ENCODE results near the gene EIF2AK3. TPM values are rescaled to one million over a fixed set of nuclear protein-coding genes. Genes with fewer than 3 reads are reported as not detected.

EIF2AK3 gene
- total and polyA plus RNA-seq, 2 donors (not counting 1 experiment from before 2014, with no cell fraction given) = 40.2 to 57.9 TPM

- intact Hi-C loops (cut with micrococcal nuclease) = no loop called here
- Histone ChIP-seq H3K27ac (ENCODE audit: low read length in 2 of 2) (no peak overlapping the region), H3K4me3 (ENCODE audit: control extremely low read depth in 1 of 5, extremely low read depth in 1 of 5, insufficient read depth in 1 of 5, low read depth in 2 of 5, low read length in 4 of 5) (no peak overlapping the region), H3K36me3 (replicated peaks in 1 of 2; ENCODE audit: control extremely low read depth in 1 of 2, control insufficient read depth in 1 of 2, extremely low read depth in 1 of 2, insufficient read depth in 2 of 2, low read length in 1 of 2) (no peaks in the 10 kb centered on the region), H3K4me1 (ENCODE audit: control insufficient read depth in 2 of 2, insufficient read depth in 2 of 2, low read length in 2 of 2) (no peaks in the 10 kb centered on the region), H2AFZ (ENCODE audit: insufficient read depth, low read depth, low read length, poor library complexity, severe bottlenecking) (no peak overlapping the region), H3K79me2 (ENCODE audit: control insufficient read depth, insufficient read depth, low read length) (no peaks in the 10 kb centered on the region), H3K4me2 (replicated peaks; ENCODE audit: low read depth, low read length, poor library complexity, severe bottlenecking) (no peak overlapping the region), H3K9ac (ENCODE audit: low read length) (no peak overlapping the region), H3K27me3 (replicated peaks in 1 of 4; ENCODE audit: control extremely low read depth in 1 of 4, control insufficient read depth in 3 of 4, insufficient read depth in 4 of 4, low read length in 3 of 4) (no peaks in the 10 kb centered on the region), H3K9me3 (ENCODE audit: control extremely low read depth in 1 of 3, control insufficient read depth in 2 of 3, insufficient read depth in 1 of 3, low read length in 2 of 3) (no peaks in the 10 kb centered on the region), H4K20me1 (ENCODE audit: control insufficient read depth, insufficient read depth, low read length, poor library complexity, severe bottlenecking) (no peaks in the 10 kb centered on the region)
- H3K9me3 Mint-ChIP-seq (ENCODE audit: insufficient read depth) = no peaks in the 10 kb centered on the region
- ChIA-PET POLR2A (no interaction called here), CTCF (interaction anchor here (6.0 kb wide), 1 partner anchor 11 kb away, joined by 54 read pairs; no protein-coding TSS in a partner anchor)
- DNase-seq = no peak
- no peaks in the 10 kb centered on the region for H3K4me1 Mint-ChIP-seq
- no peak for ATAC-seq (ENCODE audit: low read depth)
- H3K27me3 Mint-ChIP-seq = no peaks in the 10 kb centered on the region
- 100% methylated on average over 1 of the region's 4 CpGs for WGBS (ENCODE audit: insufficient coverage)
- TF ChIP-seq EZH2 (IDR thresholded peaks at IDR 0.05; ENCODE audit: borderline replicate concordance, insufficient read depth, low read depth, low read length, poor library complexity, severe bottlenecking) (no peak), CTCF (IDR thresholded peaks at IDR 0.05) (no peak)
- H3K4me3 Mint-ChIP-seq = no peak overlapping the region
- H3K27ac Mint-ChIP-seq = no peak overlapping the region
Measured at GRCh38 chr2:88658881-88659537, 31.7 kb upstream of the EIF2AK3 start.

GRCh38 chr2:88658326-88658725 lies 31.1 kb upstream of the EIF2AK3 start:
- no peaks in the 10 kb centered on the region for H3K4me1 ChIP-seq (ENCODE audit: control insufficient read depth in 2 of 2, insufficient read depth in 2 of 2, low read length in 2 of 2)
- H4K20me1 ChIP-seq (ENCODE audit: control insufficient read depth, insufficient read depth, low read length, poor library complexity, severe bottlenecking) = no peaks in the 10 kb centered on the region
- H3K9me3 ChIP-seq (ENCODE audit: control extremely low read depth in 1 of 3, control insufficient read depth in 2 of 3, insufficient read depth in 1 of 3, low read length in 2 of 3) = no peaks in the 10 kb centered on the region
- WGBS (ENCODE audit: insufficient coverage) = no CpG with 5 or more reads among the region's 3 CpGs
- Mint-ChIP-seq H3K9me3 (ENCODE audit: insufficient read depth) (no peaks in the 10 kb centered on the region), H3K27ac (no peak overlapping the region), H3K4me3 (no peak overlapping the region), H3K27me3 (no peaks in the 10 kb centered on the region), H3K4me1 (no peaks in the 10 kb centered on the region)
- no peak overlapping the region for H3K9ac ChIP-seq (ENCODE audit: low read length)
- no peak overlapping the region for H3K27ac ChIP-seq (ENCODE audit: low read length in 2 of 2)
- H3K27me3 ChIP-seq (replicated peaks in 1 of 4; ENCODE audit: control extremely low read depth in 1 of 4, control insufficient read depth in 3 of 4, insufficient read depth in 4 of 4, low read length in 3 of 4) = no peaks in the 10 kb centered on the region
- H3K4me2 ChIP-seq (replicated peaks; ENCODE audit: low read depth, low read length, poor library complexity, severe bottlenecking) = no peak overlapping the region
- ChIA-PET CTCF (interaction anchor here (6.0 kb wide), 1 partner anchor 12 kb away, joined by 54 read pairs; no protein-coding TSS in a partner anchor), POLR2A (no interaction called here)
- H3K36me3 ChIP-seq (replicated peaks in 1 of 2; ENCODE audit: control extremely low read depth in 1 of 2, control insufficient read depth in 1 of 2, extremely low read depth in 1 of 2, insufficient read depth in 2 of 2, low read length in 1 of 2) = no peaks in the 10 kb centered on the region
- H3K79me2 ChIP-seq (ENCODE audit: control insufficient read depth, insufficient read depth, low read length) = no peaks in the 10 kb centered on the region
- TF ChIP-seq EZH2 (IDR thresholded peaks at IDR 0.05; ENCODE audit: borderline replicate concordance, insufficient read depth, low read depth, low read length, poor library complexity, severe bottlenecking) = no peak
- TF ChIP-seq CTCF (IDR thresholded peaks at IDR 0.05) = no peak
- H3K4me3 ChIP-seq (ENCODE audit: control extremely low read depth in 1 of 5, extremely low read depth in 1 of 5, insufficient read depth in 1 of 5, low read depth in 2 of 5, low read length in 4 of 5) = no peak overlapping the region
- DNase-seq = no peak
- intact Hi-C loops (cut with micrococcal nuclease) = no loop called here
- ATAC-seq (ENCODE audit: low read depth) = no peak
- H2AFZ ChIP-seq (ENCODE audit: insufficient read depth, low read depth, low read length, poor library complexity, severe bottlenecking) = no peak overlapping the region
